Activated CD4-positive, CD25-positive, alpha-beta regulatory T cell treated with anti-CD3 and anti-CD28 coated beads, Interleukin-2, amount 50 U/mL, for 16 hours (primary cell): ENCODE measurements around the gene PLPP3.

Experiments
- DNase-seq: peaks from one replicate; pipeline ENCODE4 v3.0.0-alpha.2; 2020; ENCODE audit warnings: low read depth, low spot score

The PLPP3 gene

GRCh38 chr1:56524263-56524662 lies 55.1 kb downstream of the PLPP3 start:
- DNase-seq, result no peak

GRCh38 chr1:56522680-56523079 lies 56.7 kb downstream of the PLPP3 start:
- DNase-seq, result no peak

- no peak for DNase-seq
These were observed 59.3 kb downstream of the PLPP3 start for GRCh38 chr1:56520016-56520601.

GRCh38 chr1:56517404-56518130 lies 61.8 kb downstream of the PLPP3 start:
- DNase-seq, result no peak

- DNase-seq, result no peak
These were observed 62.7 kb downstream of the PLPP3 start for GRCh38 chr1:56516539-56517252.

- no peak for DNase-seq
These were observed 63.3 kb downstream of the PLPP3 start for GRCh38 chr1:56515898-56516538.

- DNase-seq, result no peak
These were observed 66.5 kb downstream of the PLPP3 start for GRCh38 chr1:56512724-56513494.

- no peak for DNase-seq
These were observed 67.6 kb downstream of the PLPP3 start for GRCh38 chr1:56511766-56512165.

GRCh38 chr1:56511364-56511763 lies 68.0 kb downstream of the PLPP3 start:
- no peak for DNase-seq

GRCh38 chr1:56510642-56511021 lies 68.7 kb downstream of the PLPP3 start:
- DNase-seq, result no peak

- DNase-seq, result no peak
These were observed 69.4 kb downstream of the PLPP3 start for GRCh38 chr1:56509713-56510641.

GRCh38 chr1:56508523-56508983 lies 70.8 kb downstream of the PLPP3 start:
- no peak for DNase-seq

GRCh38 chr1:56507925-56508522 lies 71.3 kb downstream of the PLPP3 start:
- DNase-seq, result no peak

GRCh38 chr1:56506951-56507491 lies 72.3 kb downstream of the PLPP3 start:
- DNase-seq, result no peak

- DNase-seq, result no peak
These were observed 73.3 kb downstream of the PLPP3 start for GRCh38 chr1:56505792-56506743.

GRCh38 chr1:56502700-56503245 lies 76.6 kb downstream of the PLPP3 start:
- DNase-seq, result no peak

GRCh38 chr1:56501888-56502287 lies 77.5 kb downstream of the PLPP3 start:
- no peak for DNase-seq

- no peak for DNase-seq
These were observed 77.9 kb downstream of the PLPP3 start for GRCh38 chr1:56501426-56501825.
